Loucy (cell line): ENCODE data around the gene ZSWIM5.
"Not testable (repeated sequence)": the region's sequence is repeated elsewhere in the genome, so short reads cannot be mapped to it uniquely, and the experiment has no call there.

Experiments used
- H2AFZ ChIP-seq: fragments of 200-600 bp; sonication (generic); 2 replicates; pipeline ENCODE4 v1.6.0; 2016; ENCODE audit warnings: antibody characterized with exemption, mild to moderate bottlenecking, low read length, moderate library complexity
- H3F3A ChIP-seq: fragments of 200-600 bp; 2 replicates; pipeline ENCODE4 v1.6.0; 2016; ENCODE audit warnings: antibody characterized with exemption, low read depth, mild to moderate bottlenecking
- H3K27me3 ChIP-seq: fragments of 200-600 bp; sonication (generic); 2 replicates; pipeline ENCODE4 v1.6.1; 2014; ENCODE audit warnings: low read length, mild to moderate bottlenecking; ENCODE audit not compliant: insufficient read depth, poor library complexity, severe bottlenecking
- H3K36me3 ChIP-seq: fragments of 200-600 bp; sonication (generic); 2 replicates; pipeline ENCODE4 v1.6.1; 2016; ENCODE audit warnings: low read length; ENCODE audit not compliant: insufficient read depth
- H3K4me1 ChIP-seq: fragments of 200-600 bp; sonication (generic); 2 replicates; pipeline ENCODE4 v1.5.1; 2014; ENCODE audit warnings: low read length, mild to moderate bottlenecking; ENCODE audit not compliant: insufficient read depth, poor library complexity, severe bottlenecking
- H3K4me2 ChIP-seq: fragments of 200-600 bp; sonication (generic); 2 replicates; pipeline ENCODE4 v1.6.0; 2014; ENCODE audit warnings: antibody characterized with exemption, low read length, low read depth, mild to moderate bottlenecking; ENCODE audit not compliant: poor library complexity, severe bottlenecking
- H3K4me3 ChIP-seq: fragments of 200-600 bp; sonication (generic); 2 replicates; pipeline ENCODE4 v1.5.1; 2014; ENCODE audit warnings: low read length, mild to moderate bottlenecking, mixed read lengths; ENCODE audit not compliant: poor library complexity, severe bottlenecking
- H3K79me2 ChIP-seq: fragments of 200-600 bp; sonication (generic); 2 replicates; pipeline ENCODE4 v1.6.1; 2014; ENCODE audit warnings: low read length; ENCODE audit not compliant: insufficient read depth
- H3K9ac ChIP-seq: fragments of 200-600 bp; sonication (generic); 2 replicates; pipeline ENCODE4 v1.6.0; 2014; ENCODE audit warnings: mild to moderate bottlenecking, low read depth, low read length, moderate library complexity; ENCODE audit not compliant: poor library complexity, severe bottlenecking
- H3K9me2 ChIP-seq: fragments of 200-600 bp; sonication (generic); replicated peaks from 2 replicates; pipeline ENCODE4 v1.6.1; 2016; ENCODE audit warnings: low read depth, low read length, mixed read lengths
- H3K9me3 ChIP-seq: fragments of 200-600 bp; sonication (generic); 2 replicates; pipeline ENCODE4 v1.6.1; 2014; ENCODE audit warnings: mild to moderate bottlenecking, antibody characterized with exemption, low read length, low read depth; ENCODE audit not compliant: insufficient read depth
- H4K20me1 ChIP-seq: fragments of 200-600 bp; sonication (generic); 2 replicates; pipeline ENCODE4 v1.6.0; 2014; ENCODE audit warnings: antibody characterized with exemption, low read length, mild to moderate bottlenecking; ENCODE audit not compliant: insufficient read depth, poor library complexity, severe bottlenecking
- EZH2phosphoT487 ChIP-seq: fragments of 200-600 bp; IDR thresholded peaks from 2 replicates; pipeline ENCODE4 v1.6.1; 2018; ENCODE audit warnings: antibody characterized with exemption, mild to moderate bottlenecking, moderate library complexity, borderline replicate concordance
- TF ChIP-seq, protein P1 (sequence below): fragments of 200-600 bp; sonication (generic); conservative IDR thresholded peaks from 2 replicates; pipeline ENCODE4 v1.5.1; 2014; ENCODE audit warnings: mild to moderate bottlenecking, antibody characterized with exemption, low read length

ZSWIM5 gene

DNA sequence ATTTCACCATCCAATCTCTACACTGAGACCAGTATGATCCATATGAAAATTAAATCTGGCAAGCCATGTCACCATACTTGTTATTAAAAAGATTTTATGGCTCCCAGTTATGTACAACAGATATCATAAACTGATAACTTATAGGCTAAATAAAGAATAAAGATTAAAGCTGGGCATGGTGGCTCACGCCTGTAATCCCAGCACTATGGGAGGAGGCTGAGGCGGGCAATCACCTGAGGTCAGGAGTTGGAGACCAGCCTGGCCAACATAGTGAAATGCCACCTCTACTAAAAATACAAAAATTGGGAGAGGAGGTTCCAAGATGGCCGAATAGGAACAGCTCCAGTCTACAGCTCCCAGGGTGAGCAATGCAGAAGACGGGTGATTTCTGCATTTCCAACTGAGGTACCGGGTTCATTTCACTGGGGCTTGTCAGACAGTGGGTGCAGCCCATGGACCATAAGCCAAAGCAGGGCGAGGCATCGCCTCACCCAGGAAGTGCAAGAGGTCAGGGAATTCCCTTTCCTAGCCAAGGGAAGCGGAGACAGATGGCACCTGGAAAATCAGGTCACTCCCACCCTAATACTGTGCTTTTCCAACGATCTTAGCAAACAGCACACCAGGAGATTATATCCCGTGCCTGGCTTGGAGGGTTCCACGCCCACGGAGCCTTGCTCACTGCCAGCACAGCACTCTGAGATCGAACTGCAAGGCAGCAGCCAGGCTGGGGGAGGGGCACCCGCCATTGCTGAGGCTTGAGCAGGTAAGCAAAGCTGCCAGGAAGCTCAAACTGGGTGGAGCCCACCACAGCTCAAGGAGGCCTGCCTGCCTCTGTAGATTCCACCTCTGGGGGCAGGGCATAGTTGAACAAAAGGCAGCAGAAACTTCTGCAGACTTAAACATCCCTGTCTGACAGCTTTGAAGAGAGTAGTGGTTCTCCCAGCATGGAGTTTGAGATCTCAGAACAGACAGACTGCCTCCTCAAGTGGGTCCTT lies 44.1 kb downstream of the ZSWIM5 start:
- H3K9me3 ChIP-seq, H3K4me2 ChIP-seq, H3K4me3 ChIP-seq, H3F3A ChIP-seq, H3K79me2 ChIP-seq, H3K36me3 ChIP-seq, H3K9ac ChIP-seq, H3K9me2 ChIP-seq, H3K4me1 ChIP-seq, H3K27me3 ChIP-seq, H4K20me1 ChIP-seq, H2AFZ ChIP-seq: not testable (repeated sequence)

- TF ChIP-seq, protein P1, sequence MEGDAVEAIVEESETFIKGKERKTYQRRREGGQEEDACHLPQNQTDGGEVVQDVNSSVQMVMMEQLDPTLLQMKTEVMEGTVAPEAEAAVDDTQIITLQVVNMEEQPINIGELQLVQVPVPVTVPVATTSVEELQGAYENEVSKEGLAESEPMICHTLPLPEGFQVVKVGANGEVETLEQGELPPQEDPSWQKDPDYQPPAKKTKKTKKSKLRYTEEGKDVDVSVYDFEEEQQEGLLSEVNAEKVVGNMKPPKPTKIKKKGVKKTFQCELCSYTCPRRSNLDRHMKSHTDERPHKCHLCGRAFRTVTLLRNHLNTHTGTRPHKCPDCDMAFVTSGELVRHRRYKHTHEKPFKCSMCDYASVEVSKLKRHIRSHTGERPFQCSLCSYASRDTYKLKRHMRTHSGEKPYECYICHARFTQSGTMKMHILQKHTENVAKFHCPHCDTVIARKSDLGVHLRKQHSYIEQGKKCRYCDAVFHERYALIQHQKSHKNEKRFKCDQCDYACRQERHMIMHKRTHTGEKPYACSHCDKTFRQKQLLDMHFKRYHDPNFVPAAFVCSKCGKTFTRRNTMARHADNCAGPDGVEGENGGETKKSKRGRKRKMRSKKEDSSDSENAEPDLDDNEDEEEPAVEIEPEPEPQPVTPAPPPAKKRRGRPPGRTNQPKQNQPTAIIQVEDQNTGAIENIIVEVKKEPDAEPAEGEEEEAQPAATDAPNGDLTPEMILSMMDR = no peak
- no peak for TF ChIP-seq EZH2phosphoT487
- no peaks in the 10 kb centered on the region for H3K9me2 ChIP-seq
Observed at GRCh38 chr1:45155957-45156356, 50.4 kb downstream of the ZSWIM5 start.

GRCh38 chr1:45155423-45155822 lies 51.0 kb downstream of the ZSWIM5 start:
- H3K79me2 ChIP-seq = no peaks in the 10 kb centered on the region
- no peaks in the 10 kb centered on the region for H3F3A ChIP-seq

More at GRCh38 chr1:45155957-45156356, 50.4 kb downstream of the ZSWIM5 start:
- H3K4me1 ChIP-seq = no peaks in the 10 kb centered on the region
- H3K4me2 ChIP-seq = no peak overlapping the region
- no peaks in the 10 kb centered on the region for H3K9me3 ChIP-seq
- no peak overlapping the region for H3K4me3 ChIP-seq
- no peaks in the 10 kb centered on the region for H3K27me3 ChIP-seq
- no peaks in the 10 kb centered on the region for H4K20me1 ChIP-seq
- no peaks in the 10 kb centered on the region for H3F3A ChIP-seq
- no peak overlapping the region for H2AFZ ChIP-seq
- no peaks in the 10 kb centered on the region for H3K79me2 ChIP-seq
- no peak overlapping the region for H3K9ac ChIP-seq
- no peaks in the 10 kb centered on the region for H3K36me3 ChIP-seq

More at GRCh38 chr1:45155423-45155822, 51.0 kb downstream of the ZSWIM5 start:
- Histone ChIP-seq H2AFZ (no peak overlapping the region), H3K4me2 (no peak overlapping the region), H3K9me2 (no peaks in the 10 kb centered on the region), H3K36me3 (no peaks in the 10 kb centered on the region), H3K4me1 (no peaks in the 10 kb centered on the region), H3K4me3 (no peak overlapping the region), H4K20me1 (no peaks in the 10 kb centered on the region), H3K27me3 (no peaks in the 10 kb centered on the region), H3K9me3 (no peaks in the 10 kb centered on the region), H3K9ac (no peak overlapping the region)
- TF ChIP-seq EZH2phosphoT487 = no peak
- TF ChIP-seq, protein P1 = no peak
